ENCODE data around the gene ATG4B. TPM values are rescaled to one million over a fixed set of nuclear protein-coding genes. Genes with fewer than 3 reads are reported as not detected.
A peak's percentile ranks its signal among the peaks of the same experiment; 100 is the strongest.

Gene ATG4B
- total and polyA plus RNA-seq, 9 of the 15 experiments (the other 6 are each of a cell fraction or from before 2014, with no cell fraction given), result 5.9 to 58.8 (median 35.6) TPM

- Histone ChIP-seq H3K27me3 (ENCODE audit: control insufficient read depth in 2 of 2, insufficient read depth in 2 of 2, low read length in 2 of 2) (no peaks in the 10 kb centered on the region), H3K79me2 (ENCODE audit: control insufficient read depth, insufficient read depth, low read length) (peaks cover 68% of the 10 kb centered on the region), H3K4me1 (replicated peaks in 1 of 2; ENCODE audit: control insufficient read depth in 2 of 2, insufficient read depth in 2 of 2, low read length in 2 of 2) (peaks cover 7 to 19% of the 10 kb centered on the region in 2 experiments; a peak in 3 of 5 replicates), H3K27ac (ENCODE audit: extremely low read depth, low read depth, low read length) (peak overlapping the region; percentile 49; the same call in 1 of the 3 replicates), H3K9ac (ENCODE audit: insufficient read depth in 1 of 2, low read depth in 2 of 2, low read length in 2 of 2) (peak overlapping the region in 1 of 2 experiments; percentile 72; a peak in 2 of 4 replicates), H3K9me3 (replicated peaks; ENCODE audit: control insufficient read depth, insufficient read depth, low read depth, low read length) (no peaks in the 10 kb centered on the region), H4K20me1 (replicated peaks; ENCODE audit: control insufficient read depth, insufficient read depth, low read length) (peaks cover 8% of the 10 kb centered on the region; the same call in 1 of the 2 replicates), H3K4me2 (ENCODE audit: insufficient read depth, low read length) (no peak overlapping the region), H3K4me3 (no peak overlapping the region), H3K36me3 (ENCODE audit: control insufficient read depth, insufficient read depth, low read length) (peaks cover 35% of the 10 kb centered on the region; the same call in 2 of the 3 replicates), H2AFZ (ENCODE audit: low read depth, low read length) (no peak overlapping the region), H3K9me1 (ENCODE audit: control insufficient read depth, insufficient read depth, low read length) (no peaks in the 10 kb centered on the region)
- 88% methylated on average over 5 of the region's 11 CpGs for WGBS (ENCODE audit: insufficient coverage, low coverage, missing lambda C conversion rate)
- DNase-seq (ENCODE audit: extremely low read depth in 1 of 4, low spot score in 3 of 4) (no peak), FAIRE-seq (no peak), ATAC-seq (no peak)
- POLR2A ChIA-PET, result interaction anchor here (0.5 to 1.3 kb wide), 2 partner anchors 9 to 23 kb away, joined by 3 to 6 read pairs; no protein-coding TSS in a partner anchor
- CTCF ChIA-PET (ENCODE audit: low intra/inter-chr PET ratio), result no interaction called here
- in situ Hi-C loops (cut with MboI) (no loop called here), intact Hi-C loops (cut with micrococcal nuclease) (no loop called here)
- BruUV-seq (replicated peaks), result no TSS peak
- TF ChIP-seq NR2C1 (IDR thresholded peaks at IDR 0.05) (no peak), NR2C1 (tag; IDR thresholded peaks at IDR 0.05) (no peak)
Observed at GRCh38 chr2:241618829-241619228, 18.7 kb upstream of the ATG4B start.

DNA sequence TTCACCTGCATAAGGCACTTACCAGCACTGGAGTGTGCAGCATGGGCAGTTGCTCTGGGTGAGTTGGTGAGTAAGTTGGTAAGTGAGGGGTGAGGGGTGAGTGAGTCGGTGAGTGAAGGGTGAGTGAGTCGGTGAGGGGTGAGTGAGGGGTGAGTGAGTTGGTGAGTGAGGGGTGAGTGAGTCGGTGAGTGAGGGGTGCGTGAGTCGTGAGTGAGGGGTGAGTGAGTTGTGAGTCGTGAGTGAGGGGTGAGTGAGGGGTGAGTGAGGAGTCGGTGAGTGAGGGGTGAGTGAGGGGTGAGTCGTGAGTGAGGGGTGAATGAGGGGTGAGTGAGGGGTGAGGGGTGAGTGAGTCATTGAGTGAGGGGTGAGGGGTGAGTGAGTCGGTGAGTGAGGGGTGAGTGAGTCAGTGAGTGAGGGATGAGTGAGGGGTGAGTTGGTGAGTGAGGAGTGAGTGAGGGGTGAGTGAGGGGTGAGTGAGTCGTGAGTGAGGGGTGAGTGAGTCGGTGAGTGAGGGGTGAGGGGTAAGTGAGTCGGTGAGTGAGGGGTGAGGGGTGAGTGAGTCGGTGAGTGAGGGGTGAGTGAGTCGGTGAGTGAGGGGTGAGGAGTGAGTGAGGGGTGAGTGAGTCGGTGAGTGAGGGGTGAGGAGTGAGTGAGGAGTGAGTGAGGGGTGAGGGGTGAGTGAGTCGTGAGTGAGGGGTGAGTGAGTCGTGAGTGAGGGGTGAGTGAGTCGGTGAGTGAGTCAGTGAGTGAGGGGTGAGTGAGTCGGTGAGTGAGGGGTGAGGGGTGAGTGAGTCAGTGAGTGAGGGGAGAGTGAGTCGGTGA is 17.7 kb upstream of the ATG4B start:
- H3K9ac ChIP-seq (ENCODE audit: insufficient read depth in 1 of 2, low read depth in 2 of 2, low read length in 2 of 2), result no peak overlapping the region
- no peak overlapping the region for H2AFZ ChIP-seq (ENCODE audit: low read depth, low read length)
- peaks cover 71% of the 10 kb centered on the region for H3K79me2 ChIP-seq (ENCODE audit: control insufficient read depth, insufficient read depth, low read length)
- no TSS peak for BruUV-seq (replicated peaks)
- no peaks in the 10 kb centered on the region for H3K9me1 ChIP-seq (ENCODE audit: control insufficient read depth, insufficient read depth, low read length)
- in situ Hi-C loops (cut with MboI), result no loop called here
- TF ChIP-seq ZBTB2 (IDR thresholded peaks at IDR 0.05), result no peak
- no peak for TF ChIP-seq MED1 (CRISPR knock-in tag; IDR thresholded peaks at IDR 0.05; ENCODE audit: borderline replicate concordance)
- peak; percentile 83; the same call in 1 of the 2 replicates for TF ChIP-seq ZBTB7A (IDR thresholded peaks at IDR 0.05; ENCODE audit: borderline replicate concordance, control insufficient read depth, low read depth, low read length)
- TF ChIP-seq TRIM24 (IDR thresholded peaks at IDR 0.05), result peak in 1 of 2 experiments; percentile 49; a peak in 2 of 4 replicates
- TF ChIP-seq HCFC1 (IDR thresholded peaks at IDR 0.05; ENCODE audit: low read depth, low read length), result no peak
- TF ChIP-seq EGR1 (conservative IDR thresholded peaks at IDR 0.05), result peak; percentile 36; the same call in 1 of the 2 replicates
- WGBS (ENCODE audit: insufficient coverage, low coverage, missing lambda C conversion rate), result no CpG with 5 or more reads among the region's 20 CpGs
- ATAC-seq (no peak), FAIRE-seq (no peak), DNase-seq (ENCODE audit: extremely low read depth in 1 of 4, low spot score in 3 of 4) (no peak)
- POLR2A ChIA-PET, result no interaction called here
- H3K4me2 ChIP-seq (ENCODE audit: insufficient read depth, low read length), result no peak overlapping the region
- CTCF ChIA-PET (ENCODE audit: low intra/inter-chr PET ratio), result no interaction called here
- H3K4me1 ChIP-seq (replicated peaks in 1 of 2; ENCODE audit: control insufficient read depth in 2 of 2, insufficient read depth in 2 of 2, low read length in 2 of 2), result peaks cover 7 to 19% of the 10 kb centered on the region in 2 experiments; a peak in 3 of 5 replicates
- H4K20me1 ChIP-seq (replicated peaks; ENCODE audit: control insufficient read depth, insufficient read depth, low read length), result peaks cover 8% of the 10 kb centered on the region; the same call in 1 of the 2 replicates
- no peak overlapping the region for H3K4me3 ChIP-seq
- peaks cover 34% of the 10 kb centered on the region; the same call in 2 of the 3 replicates for H3K36me3 ChIP-seq (ENCODE audit: control insufficient read depth, insufficient read depth, low read length)
- H3K27ac ChIP-seq (ENCODE audit: extremely low read depth, low read depth, low read length), result peak overlapping the region; percentile 49; the same call in 2 of the 3 replicates
- intact Hi-C loops (cut with micrococcal nuclease), result no loop called here
- H3K9me3 ChIP-seq (replicated peaks; ENCODE audit: control insufficient read depth, insufficient read depth, low read depth, low read length), result no peaks in the 10 kb centered on the region
- H3K27me3 ChIP-seq (ENCODE audit: control insufficient read depth in 2 of 2, insufficient read depth in 2 of 2, low read length in 2 of 2), result no peaks in the 10 kb centered on the region
